HepG2 (cell line): ENCODE measurements around the gene BATF3. TPM values are rescaled to one million over a fixed set of nuclear protein-coding genes. Genes with fewer than 3 reads are reported as not detected.

Experiments used
- ATAC-seq: fragments of 200-7000 bp; cut with Tn5 transposase; 3 replicates; pipeline ENCODE4 v1.9.1; 2020; ENCODE audit warnings: mild to moderate bottlenecking, moderate library complexity
- BruUV-seq: library from RNA; stranded (reverse); fragments of 400-500 nt; replicated peaks from 2 replicates; lab custom pipeline; 2021; lab: Mats Ljungman, UMichigan
- CTCF ChIA-PET: fragments of 300-600 bp; formaldehyde crosslinking; extraction: SDS; loops from one replicate; lab custom pipeline; 2021; ENCODE audit warnings: low total read pairs, inconsistent platforms, low intra/inter-chr PET ratio; lab: Yijun Ruan, JAX
- POLR2A ChIA-PET: fragments of 350-600 bp; sonication (Branson Sonifier 250); formaldehyde crosslinking; loops from one replicate; lab custom pipeline; 2020; ENCODE audit warnings: antibody characterized with exemption, inconsistent platforms; lab: Yijun Ruan, JAX
- DNase-seq: peaks from one replicate; pipeline ENCODE4 v3.0.0-alpha.2; 2015; ENCODE audit warnings: low spot score
- FAIRE-seq: peaks from 3 replicates; lab custom pipeline; 2011; peaks lifted over from hg19 to GRCh38; lab: Jason Lieb, UNC
- H2AFZ ChIP-seq: one replicate; pipeline ENCODE4 v1.6.1; 2011; ENCODE audit warnings: low read length, inconsistent platforms
- H3K27ac ChIP-seq: fragments of 300-600 bp; 3 replicates; pipeline ENCODE4 v1.8.0; 2011; ENCODE audit warnings: mixed run types, mild to moderate bottlenecking, mixed read lengths, low read length, inconsistent platforms; ENCODE audit not compliant: insufficient read depth; ENCODE audit errors: extremely low read length
- H3K27me3 ChIP-seq, 2 experiments: fragments of 200-600 bp in 1 of 2; 2 replicates in 1 of 2; 3 replicates in 1 of 2; pipeline versions ENCODE4 v1.6.0 to v1.8.0; 2011; ENCODE audit warnings: low read length in 2 of 2, mild to moderate bottlenecking in 2 of 2, moderate library complexity in 2 of 2, inconsistent platforms in 1 of 2; ENCODE audit not compliant: insufficient read depth in 2 of 2, control insufficient read depth in 1 of 2
- H3K36me3 ChIP-seq, 2 experiments: fragments of 200-600 bp in 1 of 2; replicated peaks in 1 of 2; 2 replicates in 1 of 2; 3 replicates in 1 of 2; pipeline versions ENCODE4 v1.5.1 to v1.8.0; 2011; ENCODE audit warnings: low read length in 2 of 2, inconsistent platforms in 1 of 2; ENCODE audit not compliant: insufficient read depth in 2 of 2, control insufficient read depth in 1 of 2
- H3K4me1 ChIP-seq: 2 replicates; pipeline ENCODE4 v1.5.1; 2012; ENCODE audit warnings: low read length, inconsistent platforms; ENCODE audit not compliant: insufficient read depth
- H3K4me2 ChIP-seq: 2 replicates; pipeline ENCODE4 v1.6.0; 2011; ENCODE audit warnings: low read depth, low read length, inconsistent platforms
- H3K4me3 ChIP-seq, 3 experiments: fragments of 200-600 bp in 1 of 3; sonication (generic), shearing (Covaris generic) in 1 of 3; replicated peaks in 1 of 3; 2 replicates each; pipeline ENCODE4 v1.5.1; 2011 to 2016; ENCODE audit warnings: low read length in 3 of 3, inconsistent platforms in 2 of 3, low read depth in 2 of 3, mild to moderate bottlenecking in 2 of 3, control low read depth in 1 of 3, mixed read lengths in 1 of 3; ENCODE audit not compliant: insufficient read depth in 1 of 3
- H3K79me2 ChIP-seq: one replicate; pipeline ENCODE4 v1.6.1; 2011; ENCODE audit warnings: low read length, inconsistent platforms; ENCODE audit not compliant: insufficient read depth
- H3K9ac ChIP-seq: 2 replicates; pipeline ENCODE4 v1.6.0; 2011; ENCODE audit warnings: mild to moderate bottlenecking, low read depth, low read length, inconsistent platforms; ENCODE audit not compliant: insufficient read depth
- H3K9me3 ChIP-seq: 2 replicates; pipeline ENCODE4 v1.5.1; 2012; ENCODE audit warnings: mild to moderate bottlenecking, low read length
- H4K20me1 ChIP-seq: 2 replicates; pipeline ENCODE4 v1.6.0; 2011; ENCODE audit warnings: inconsistent platforms, mild to moderate bottlenecking, low read length, moderate library complexity; ENCODE audit not compliant: insufficient read depth
- NPAS2 ChIP-seq: sonication (generic); formaldehyde crosslinking; IDR thresholded peaks from 2 replicates; pipeline ENCODE4 v1.8.0; 2022; ENCODE audit warnings: mild to moderate bottlenecking, missing genetic modification reagents, borderline replicate concordance
- WGBS: methylation state at CpG from one replicate; pipeline ENCODE4 v1.1.6; 2017; ENCODE audit warnings: low lambda C conversion rate; 5-methylcytosine and 5-hydroxymethylcytosine counted together
- in situ Hi-C: cut with HindIII; loops from 2 replicates; pipeline ENCODE4 v1.10.0; 2017; ENCODE audit warnings: low pct_unique_long_range_greater_than_20kb; ENCODE audit not compliant: extremely low pct_ligation_motif_present
- intact Hi-C: fragments of 100-400 bp; cut with micrococcal nuclease; formaldehyde crosslinking; loops from one replicate; pipeline ENCODE4 v1.10.0; 2022; ENCODE audit not compliant: unreplicated experiment
- polyA plus RNA-seq, 8 experiments: library from polyadenylated mRNA; depleted of rRNA in 3 of 8; stranded (reverse) in 7 of 8; unstranded in 1 of 8; fragments of >200 nt; fragmentation: Illumina TruSeq in 4 of 8; extraction: Trizol in 4 of 8; gene quantifications; 2 replicates each; pipeline versions ENCODE4 v1.2.1 to v1.2.3, GENCODE V29; 2011 to 2016; ENCODE audit warnings: low read depth in 4 of 8, missing spikeins in 1 of 8, mixed read lengths in 1 of 8; ENCODE audit not compliant: insufficient read depth in 1 of 8
- total RNA-seq, 5 experiments: library from RNA; depleted of rRNA; stranded (reverse); fragments of >200 nt; fragmentation: Illumina TruSeq; extraction: Trizol; gene quantifications; 2 replicates each; pipeline ENCODE4 v1.2.3, GENCODE V29; 2016; ENCODE audit warnings: low read depth in 1 of 5
- TF ChIP-seq, protein P1 (sequence below): sonication (generic); formaldehyde crosslinking; conservative IDR thresholded peaks from 2 replicates; pipeline ENCODE4 v1.4.0; 2020; ENCODE audit warnings: mild to moderate bottlenecking, missing genetic modification reagents, moderate library complexity
- TF ChIP-seq, protein P2 (sequence below): sonication (generic); formaldehyde crosslinking; IDR thresholded peaks from 2 replicates; pipeline ENCODE4 v1.4.0; 2020; ENCODE audit warnings: missing genetic modification reagents; ENCODE audit errors: not compliant biosample characterization
- TF ChIP-seq, protein P3 (sequence below): sonication (generic); formaldehyde crosslinking; conservative IDR thresholded peaks from 2 replicates; pipeline ENCODE4 v1.4.0; 2020; ENCODE audit warnings: missing genetic modification reagents

BATF3 gene
- total and polyA plus RNA-seq, 2 of the 13 experiments (the other 11 are each of a cell fraction or from before 2014, with no cell fraction given), result 0.13 TPM; not detected in 1

DNA sequence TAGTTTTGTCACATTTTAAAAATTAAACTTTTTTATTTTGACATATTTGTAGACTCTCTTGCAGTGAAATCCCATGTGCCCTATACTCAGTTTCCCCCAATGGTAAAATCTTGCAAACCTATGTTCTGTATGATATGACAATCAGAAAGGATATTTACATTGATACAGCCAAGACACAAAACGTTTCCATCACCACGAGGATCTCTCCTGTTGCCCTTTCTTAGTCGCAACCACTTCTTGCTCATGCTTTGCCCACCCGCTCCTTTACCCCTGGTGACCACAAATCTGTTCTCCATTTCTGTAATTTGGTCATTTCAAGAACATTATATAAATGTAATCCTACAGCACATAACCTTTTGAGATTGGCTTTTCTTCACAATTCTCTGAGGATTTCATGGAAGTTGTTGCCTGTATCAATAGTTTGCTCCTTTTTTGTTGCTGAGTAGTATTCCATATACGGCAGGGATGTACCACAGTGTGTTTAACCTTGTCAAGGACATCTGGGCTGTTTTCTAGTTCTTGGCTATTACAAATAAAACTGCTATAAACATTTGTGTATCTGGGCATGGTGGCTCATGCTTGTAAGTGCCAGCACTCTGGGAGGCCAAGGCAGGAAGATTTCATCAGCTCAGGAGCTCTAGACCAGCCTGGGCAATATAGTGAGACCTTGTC is 14.0 kb upstream of the BATF3 start:
- Histone ChIP-seq H3K27ac (no peak overlapping the region), H3K9me3 (no peaks in the 10 kb centered on the region), H3K9ac (no peak overlapping the region), H2AFZ (no peak overlapping the region), H3K27me3 (peaks cover 0 to 20% of the 10 kb centered on the region in 2 experiments; a peak in 2 of 5 replicates), H3K4me1 (no peaks in the 10 kb centered on the region), H3K4me3 (no peak overlapping the region), H3K36me3 (no peaks in the 10 kb centered on the region; a peak in 1 of 5 replicates), H3K4me2 (no peak overlapping the region), H3K79me2 (no peaks in the 10 kb centered on the region), H4K20me1 (no peaks in the 10 kb centered on the region)
- BruUV-seq, result no TSS peak
- TF ChIP-seq, protein P1, sequence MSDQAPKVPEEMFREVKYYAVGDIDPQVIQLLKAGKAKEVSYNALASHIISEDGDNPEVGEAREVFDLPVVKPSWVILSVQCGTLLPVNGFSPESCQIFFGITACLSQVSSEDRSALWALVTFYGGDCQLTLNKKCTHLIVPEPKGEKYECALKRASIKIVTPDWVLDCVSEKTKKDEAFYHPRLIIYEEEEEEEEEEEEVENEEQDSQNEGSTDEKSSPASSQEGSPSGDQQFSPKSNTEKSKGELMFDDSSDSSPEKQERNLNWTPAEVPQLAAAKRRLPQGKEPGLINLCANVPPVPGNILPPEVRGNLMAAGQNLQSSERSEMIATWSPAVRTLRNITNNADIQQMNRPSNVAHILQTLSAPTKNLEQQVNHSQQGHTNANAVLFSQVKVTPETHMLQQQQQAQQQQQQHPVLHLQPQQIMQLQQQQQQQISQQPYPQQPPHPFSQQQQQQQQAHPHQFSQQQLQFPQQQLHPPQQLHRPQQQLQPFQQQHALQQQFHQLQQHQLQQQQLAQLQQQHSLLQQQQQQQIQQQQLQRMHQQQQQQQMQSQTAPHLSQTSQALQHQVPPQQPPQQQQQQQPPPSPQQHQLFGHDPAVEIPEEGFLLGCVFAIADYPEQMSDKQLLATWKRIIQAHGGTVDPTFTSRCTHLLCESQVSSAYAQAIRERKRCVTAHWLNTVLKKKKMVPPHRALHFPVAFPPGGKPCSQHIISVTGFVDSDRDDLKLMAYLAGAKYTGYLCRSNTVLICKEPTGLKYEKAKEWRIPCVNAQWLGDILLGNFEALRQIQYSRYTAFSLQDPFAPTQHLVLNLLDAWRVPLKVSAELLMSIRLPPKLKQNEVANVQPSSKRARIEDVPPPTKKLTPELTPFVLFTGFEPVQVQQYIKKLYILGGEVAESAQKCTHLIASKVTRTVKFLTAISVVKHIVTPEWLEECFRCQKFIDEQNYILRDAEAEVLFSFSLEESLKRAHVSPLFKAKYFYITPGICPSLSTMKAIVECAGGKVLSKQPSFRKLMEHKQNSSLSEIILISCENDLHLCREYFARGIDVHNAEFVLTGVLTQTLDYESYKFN (CRISPR knock-in tag), result no peak
- TF ChIP-seq, protein P2, sequence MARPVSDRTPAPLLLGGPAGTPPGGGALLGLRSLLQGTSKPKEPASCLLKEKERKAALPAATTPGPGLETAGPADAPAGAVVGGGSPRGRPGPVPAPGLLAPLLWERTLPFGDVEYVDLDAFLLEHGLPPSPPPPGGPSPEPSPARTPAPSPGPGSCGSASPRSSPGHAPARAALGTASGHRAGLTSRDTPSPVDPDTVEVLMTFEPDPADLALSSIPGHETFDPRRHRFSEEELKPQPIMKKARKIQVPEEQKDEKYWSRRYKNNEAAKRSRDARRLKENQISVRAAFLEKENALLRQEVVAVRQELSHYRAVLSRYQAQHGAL, result no peak
- no peak for TF ChIP-seq NPAS2 (CRISPR knock-in tag)
- TF ChIP-seq, protein P3, sequence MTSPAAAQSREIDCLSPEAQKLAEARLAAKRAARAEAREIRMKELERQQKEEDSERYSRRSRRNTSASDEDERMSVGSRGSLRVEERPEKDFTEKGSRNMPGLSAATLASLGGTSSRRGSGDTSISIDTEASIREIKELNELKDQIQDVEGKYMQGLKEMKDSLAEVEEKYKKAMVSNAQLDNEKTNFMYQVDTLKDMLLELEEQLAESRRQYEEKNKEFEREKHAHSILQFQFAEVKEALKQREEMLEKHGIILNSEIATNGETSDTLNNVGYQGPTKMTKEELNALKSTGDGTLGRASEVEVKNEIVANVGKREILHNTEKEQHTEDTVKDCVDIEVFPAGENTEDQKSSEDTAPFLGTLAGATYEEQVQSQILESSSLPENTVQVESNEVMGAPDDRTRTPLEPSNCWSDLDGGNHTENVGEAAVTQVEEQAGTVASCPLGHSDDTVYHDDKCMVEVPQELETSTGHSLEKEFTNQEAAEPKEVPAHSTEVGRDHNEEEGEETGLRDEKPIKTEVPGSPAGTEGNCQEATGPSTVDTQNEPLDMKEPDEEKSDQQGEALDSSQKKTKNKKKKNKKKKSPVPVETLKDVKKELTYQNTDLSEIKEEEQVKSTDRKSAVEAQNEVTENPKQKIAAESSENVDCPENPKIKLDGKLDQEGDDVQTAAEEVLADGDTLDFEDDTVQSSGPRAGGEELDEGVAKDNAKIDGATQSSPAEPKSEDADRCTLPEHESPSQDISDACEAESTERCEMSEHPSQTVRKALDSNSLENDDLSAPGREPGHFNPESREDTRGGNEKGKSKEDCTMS (CRISPR knock-in tag), result no peak
- FAIRE-seq (no peak), DNase-seq (no peak), ATAC-seq (no peak)
- 49% methylated on average over 5 of the region's 5 CpGs for WGBS
- in situ Hi-C loops, result no loop called here
- ChIA-PET POLR2A (no interaction called here), CTCF (no interaction called here)
- intact Hi-C loops, result no loop called here
